GM19023 (cell line): ENCODE measurements around the gene APOBEC3A.
"Not testable (repeated sequence)": the region's sequence is repeated elsewhere in the genome, so short reads cannot be mapped to it uniquely, and the experiment has no call there.

ENCODE experiments used
- ATAC-seq: cut with Tn5 transposase; IDR thresholded peaks from one replicate; pipeline ENCODE4 v1.9.1; 2021; ENCODE audit warnings: mild to moderate bottlenecking, moderate library complexity; ENCODE audit not compliant: unreplicated experiment

APOBEC3A gene

DNA sequence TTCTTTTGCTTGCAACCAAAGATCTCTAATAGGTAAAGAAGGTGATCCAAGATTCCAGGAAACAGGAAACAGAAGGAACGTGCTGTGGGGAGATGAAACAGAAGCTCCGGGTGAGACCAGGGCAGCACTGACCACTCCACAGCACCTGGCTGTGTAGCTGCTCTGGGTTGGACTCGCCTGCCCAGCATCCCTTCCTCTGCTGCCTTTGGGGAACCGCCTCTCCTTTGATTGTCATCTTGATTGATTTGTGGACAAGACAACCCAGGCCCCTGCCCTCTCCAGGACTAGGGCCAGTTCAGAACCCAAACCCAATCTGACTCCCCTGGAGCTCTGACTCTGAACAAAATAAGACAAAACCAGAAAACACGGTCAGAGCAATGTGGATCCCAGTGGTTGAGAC is 14.7 kb upstream of the APOBEC3A start:
- no peak for ATAC-seq

GRCh38 chr22:38943201-38943600 is 14.2 kb upstream of the APOBEC3A start:
- ATAC-seq, result no peak

- ATAC-seq, result no peak
These were observed 13.5 kb upstream of the APOBEC3A start for GRCh38 chr22:38943882-38944281.

- ATAC-seq, result no peak
These were observed 12.8 kb upstream of the APOBEC3A start for GRCh38 chr22:38944653-38945052.

DNA sequence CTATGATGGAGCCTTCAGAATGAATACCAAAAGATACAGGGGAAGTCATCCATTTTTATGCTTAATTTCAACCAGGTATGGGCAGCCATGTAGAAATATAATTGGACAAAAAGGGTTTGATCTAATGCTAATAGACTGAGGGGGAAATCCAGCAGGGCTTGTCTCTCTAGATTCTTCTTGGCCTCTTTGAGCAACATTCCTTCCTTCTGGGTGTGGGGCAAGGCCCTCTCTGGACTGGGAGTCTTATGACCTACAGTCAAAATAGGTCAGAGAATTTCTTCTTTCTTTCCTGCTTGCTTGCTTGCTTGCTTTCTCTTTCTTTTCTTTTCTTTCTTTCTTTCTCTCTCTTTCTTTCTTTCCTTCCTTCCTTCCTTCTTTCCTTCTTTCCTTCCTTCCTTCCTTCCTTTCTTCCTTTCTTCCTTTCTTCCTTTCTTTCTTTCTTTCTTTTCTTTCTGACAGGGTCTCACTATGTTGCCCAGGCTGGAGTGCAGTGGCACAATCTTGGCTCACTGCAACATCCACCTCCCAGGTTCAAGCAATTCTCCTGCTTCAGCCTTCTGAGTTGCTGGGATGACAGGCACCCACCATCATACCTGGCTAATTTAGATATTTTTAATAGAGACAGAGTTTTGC is 11.6 kb upstream of the APOBEC3A start:
- not testable (repeated sequence) for ATAC-seq

- ATAC-seq, result no peak
These were observed 10.6 kb upstream of the APOBEC3A start for GRCh38 chr22:38946771-38947170.

DNA sequence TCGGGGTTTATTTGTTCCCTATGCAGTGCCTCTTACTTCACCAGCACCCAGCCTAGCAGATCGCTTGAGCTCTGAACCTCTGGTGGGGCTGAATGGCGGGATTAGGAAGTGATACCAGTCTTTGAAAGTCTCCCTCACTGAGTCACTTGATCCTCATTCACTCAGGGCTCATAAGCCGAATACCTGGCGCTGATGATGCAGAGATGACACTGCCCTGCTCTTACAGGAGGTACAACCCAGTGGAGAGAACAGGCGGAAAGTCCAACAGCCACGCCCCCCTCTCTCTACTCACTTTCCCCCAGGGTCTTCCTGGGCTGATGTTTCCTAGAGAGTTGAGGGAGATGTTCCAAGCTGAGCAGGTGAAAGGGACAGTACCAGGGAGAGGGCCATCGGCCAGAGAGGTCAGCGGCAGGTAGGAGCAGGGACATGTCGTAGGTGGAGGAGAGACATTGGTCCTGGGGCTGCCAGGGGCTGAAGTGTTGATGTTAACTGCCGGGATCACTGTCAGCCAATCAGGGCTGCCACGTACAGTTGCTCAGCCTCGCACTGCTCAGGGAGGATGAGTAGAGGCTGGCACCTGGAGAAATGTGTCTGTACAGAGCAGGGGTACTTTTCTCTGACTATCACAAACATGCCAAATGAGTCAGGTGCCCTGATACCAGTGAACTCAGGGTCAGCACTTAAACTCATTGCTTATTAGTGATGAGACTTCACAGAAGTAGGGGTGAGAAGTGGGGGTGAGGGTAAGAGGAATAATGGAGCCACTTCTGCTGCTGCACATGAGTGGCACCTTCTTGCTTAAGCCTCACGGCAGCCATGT is 9.9 kb upstream of the APOBEC3A start:
- ATAC-seq, result no peak

- no peak for ATAC-seq
These were observed 9.0 kb upstream of the APOBEC3A start for GRCh38 chr22:38948181-38948940.

GRCh38 chr22:38949889-38950405 is 7.5 kb upstream of the APOBEC3A start:
- ATAC-seq, result no peak

DNA sequence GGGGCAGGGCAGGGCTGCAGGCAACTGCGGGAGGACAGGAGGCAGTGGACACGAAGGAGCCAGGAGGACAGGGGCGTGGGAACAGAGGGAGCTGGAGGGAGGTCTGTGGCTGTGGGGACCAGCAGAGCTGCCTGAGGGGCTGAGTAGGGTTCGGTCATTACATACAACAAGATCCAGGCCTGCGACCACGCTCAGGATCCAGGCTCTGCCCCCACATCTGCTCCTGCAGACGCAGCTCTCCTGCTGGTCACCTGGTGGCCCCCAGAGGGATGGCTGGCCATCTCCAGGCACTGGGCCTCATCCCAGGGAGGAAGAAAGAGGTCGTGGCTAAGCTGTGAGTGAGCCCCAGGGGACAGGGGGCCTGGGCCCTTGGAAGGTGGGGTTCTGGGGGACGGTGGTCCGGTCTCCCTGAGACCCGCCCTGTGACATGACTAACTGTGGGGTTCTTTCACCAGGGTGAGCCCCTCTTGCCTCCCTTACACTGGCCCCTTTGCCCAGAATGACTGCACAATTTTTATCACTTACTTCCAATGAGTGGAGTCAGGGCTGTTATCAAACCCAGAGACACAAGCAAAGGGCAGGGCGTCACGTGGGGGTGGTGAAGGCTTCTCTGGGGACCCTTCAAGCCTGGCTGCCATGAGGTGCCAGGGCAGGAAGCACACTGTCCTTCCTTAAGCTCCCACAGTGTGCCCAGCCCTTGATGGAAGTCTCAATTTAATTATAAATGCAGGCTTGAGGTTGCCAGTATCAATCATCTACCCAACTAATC is 6.7 kb upstream of the APOBEC3A start:
- ATAC-seq, result no peak

DNA sequence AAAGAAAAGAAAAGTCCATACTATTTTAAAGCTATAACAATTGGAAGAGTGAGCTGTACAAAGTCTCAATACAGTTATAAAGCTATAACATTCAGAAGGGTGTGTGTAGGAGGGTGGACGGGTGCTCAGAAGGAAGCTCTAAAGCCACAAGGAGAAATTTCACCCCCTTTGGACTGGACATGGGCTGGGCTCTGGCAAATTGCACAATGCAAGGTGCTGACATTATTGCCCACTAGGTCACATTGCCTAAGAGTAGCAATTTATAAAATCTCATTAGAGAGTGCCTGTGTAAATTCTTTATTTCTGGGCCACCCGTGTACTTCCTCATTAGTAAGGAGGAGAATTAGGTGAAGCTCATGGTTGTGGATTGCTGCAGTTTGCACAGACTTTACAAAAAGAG is 5.7 kb upstream of the APOBEC3A start:
- ATAC-seq, result no peak

DNA sequence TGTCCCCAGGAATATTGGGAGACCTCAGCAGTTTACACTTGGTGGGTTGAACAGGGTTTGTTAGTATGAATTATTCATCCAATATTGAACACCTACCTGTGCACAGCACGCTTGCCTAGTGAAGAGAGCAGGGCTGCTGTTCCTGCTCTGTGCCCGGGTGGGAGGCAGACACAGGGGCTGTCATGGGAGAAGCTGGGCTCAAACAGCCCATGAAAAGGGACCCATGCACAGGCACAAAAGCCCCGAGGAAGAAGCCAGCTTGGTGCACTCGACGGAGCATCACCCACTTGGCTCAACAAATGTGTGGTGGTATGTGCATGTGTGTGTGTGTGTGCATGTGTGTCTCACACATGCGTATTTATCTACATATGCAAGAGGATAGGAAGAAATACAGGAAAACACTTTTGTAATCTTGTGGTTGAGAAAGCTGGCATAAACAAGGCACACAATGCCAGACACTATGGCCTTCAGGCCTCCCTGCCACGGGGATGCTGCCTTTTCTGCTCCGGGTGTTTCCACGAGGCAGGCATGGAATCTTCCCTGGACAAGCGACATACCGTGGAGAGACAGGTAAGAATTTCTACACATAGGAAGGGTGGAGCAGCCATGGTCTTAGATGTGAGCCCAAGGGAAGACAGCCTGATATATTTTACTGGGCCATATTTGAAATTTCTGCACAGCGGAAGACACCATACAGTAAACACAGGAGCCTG is 5.0 kb upstream of the APOBEC3A start:
- no peak for ATAC-seq

GRCh38 chr22:38953091-38953490 is 4.3 kb upstream of the APOBEC3A start:
- ATAC-seq, result no peak

GRCh38 chr22:38953577-38954413 is 3.6 kb upstream of the APOBEC3A start:
- ATAC-seq, result peak; percentile 75

DNA sequence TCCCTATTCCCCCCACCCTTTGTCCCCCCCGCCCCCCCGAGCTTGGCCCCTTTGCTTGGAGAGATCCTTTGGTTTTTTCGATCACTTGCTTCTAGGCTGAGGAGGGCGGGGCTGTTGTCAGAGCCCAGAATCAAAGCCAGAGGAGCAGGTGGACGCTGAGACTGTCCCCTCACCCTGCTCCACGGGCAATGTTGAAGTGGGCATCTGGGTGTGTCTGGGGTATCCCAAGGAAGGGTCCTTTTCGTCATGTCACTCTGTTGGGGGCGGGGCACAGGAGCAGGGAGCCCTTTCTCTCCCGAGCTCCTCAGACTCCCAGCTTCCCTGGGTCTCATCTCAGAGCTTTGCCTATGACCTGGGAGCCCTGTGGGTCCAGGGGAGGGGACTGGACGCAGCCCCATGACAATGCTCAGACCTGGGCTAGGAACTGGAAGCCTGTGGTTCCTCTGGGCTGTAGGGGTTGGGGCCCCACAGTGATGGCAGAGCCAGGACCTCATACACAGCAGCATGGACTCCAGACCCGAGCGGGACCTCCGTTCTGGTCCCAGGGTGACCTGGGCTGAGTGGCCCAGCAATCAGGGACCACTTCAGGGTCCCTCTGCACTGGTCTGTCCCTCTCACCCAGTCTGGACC is 2.9 kb upstream of the APOBEC3A start:
- ATAC-seq, result no peak

GRCh38 chr22:38955250-38955905 is 2.0 kb upstream of the APOBEC3A start:
- no peak for ATAC-seq

DNA sequence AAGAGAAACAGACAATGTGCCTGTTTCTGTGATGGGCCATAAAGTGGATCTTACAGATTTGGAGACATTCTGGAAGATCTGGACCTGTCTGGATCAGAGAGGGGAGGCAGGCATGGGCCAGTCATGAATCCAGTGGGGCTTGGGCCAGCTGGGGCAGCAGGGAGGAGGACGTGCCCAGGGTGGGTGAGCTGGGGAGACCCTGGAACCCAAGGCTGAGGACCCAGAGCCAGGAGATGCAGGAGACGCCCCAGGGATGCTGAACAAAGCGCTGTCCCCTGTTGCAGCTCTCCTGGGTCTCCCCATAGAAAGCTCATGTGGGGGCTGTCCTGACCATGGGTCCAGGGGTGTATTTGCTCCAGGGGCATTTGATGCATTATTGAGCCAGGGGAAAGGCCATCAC is 1.5 kb upstream of the APOBEC3A start:
- no peak for ATAC-seq

DNA sequence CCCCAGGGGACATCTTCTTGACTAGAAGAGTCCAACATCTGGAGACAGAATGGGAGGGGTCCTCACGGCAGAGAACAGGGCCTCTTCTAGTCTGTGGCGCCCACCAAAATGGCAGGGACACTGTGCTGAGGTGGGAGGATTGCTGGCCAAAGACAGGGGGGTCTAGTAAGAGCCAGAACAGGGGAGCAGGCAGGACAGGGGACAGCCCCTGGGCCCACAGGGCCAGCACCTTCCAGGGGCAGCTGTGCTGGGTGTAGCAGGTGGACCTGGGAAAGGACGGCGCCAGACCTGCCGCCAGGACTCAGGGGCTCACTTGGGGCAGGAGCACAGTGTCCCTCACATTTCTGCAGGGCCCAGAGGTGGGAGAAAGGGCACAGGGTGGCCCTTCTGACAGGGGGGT is 858 bp upstream of the APOBEC3A start:
- no peak for ATAC-seq
